Right kidney (tissue), 1 donor: ENCODE results near the gene BRIP1.
"Not testable (repeated sequence)": the region's sequence is repeated elsewhere in the genome, so short reads cannot be mapped to it uniquely, and the experiment has no call there.

Experiments
- DNase-seq: peaks from one replicate; pipeline ENCODE4 v3.0.0-alpha.2; 2016

BRIP1 gene

DNA sequence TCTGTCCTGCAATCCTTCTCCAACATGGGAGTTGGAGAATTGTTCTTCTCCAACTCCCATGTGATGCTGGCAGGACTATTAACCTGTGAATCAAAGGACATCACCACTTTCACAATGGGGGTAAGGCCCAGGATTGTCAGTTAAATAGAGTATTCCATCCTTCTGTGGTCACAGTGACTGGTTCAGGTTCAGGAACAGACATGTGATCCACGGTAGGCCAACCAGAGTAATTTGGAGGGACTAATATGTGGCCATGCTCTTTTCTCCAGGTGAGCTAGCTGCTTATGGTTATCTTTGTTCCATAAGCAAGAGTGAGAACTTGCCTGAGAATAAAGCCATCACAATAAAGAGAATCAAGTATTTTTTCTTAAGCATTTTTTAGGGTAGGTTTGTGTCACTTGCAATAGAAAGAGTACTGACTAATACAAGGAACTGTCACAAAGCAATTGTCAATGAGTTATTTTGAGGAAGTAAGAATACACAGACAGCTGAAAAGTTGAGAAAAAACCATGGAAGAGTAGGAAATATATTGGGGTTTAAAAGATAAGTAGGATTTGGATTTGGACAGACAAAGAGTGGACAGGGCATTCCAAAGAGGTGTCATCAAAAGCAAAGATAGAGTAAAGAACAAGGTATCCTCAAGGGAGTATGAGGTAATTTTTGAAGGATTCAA is 63.4 kb downstream of the BRIP1 start:
- no peak for DNase-seq

DNA sequence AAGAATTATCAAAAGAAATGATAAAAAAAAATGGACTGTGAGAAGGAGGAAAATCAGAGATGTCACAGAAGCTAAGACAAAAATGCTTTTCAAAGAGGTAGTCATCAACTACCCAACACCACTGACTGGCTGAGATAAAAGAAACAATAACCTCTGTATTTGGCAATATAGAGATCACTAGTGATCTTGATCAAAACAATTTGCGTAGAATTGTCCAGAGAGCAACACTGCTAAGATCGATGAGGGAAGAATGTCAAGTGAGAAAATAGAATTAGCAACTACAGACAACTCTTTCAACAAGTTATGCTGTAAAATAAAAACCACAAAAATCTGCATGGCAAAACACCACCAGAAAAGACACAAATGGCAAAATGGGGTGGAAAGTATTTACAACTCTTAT is 66.0 kb downstream of the BRIP1 start:
- DNase-seq = no peak

DNA sequence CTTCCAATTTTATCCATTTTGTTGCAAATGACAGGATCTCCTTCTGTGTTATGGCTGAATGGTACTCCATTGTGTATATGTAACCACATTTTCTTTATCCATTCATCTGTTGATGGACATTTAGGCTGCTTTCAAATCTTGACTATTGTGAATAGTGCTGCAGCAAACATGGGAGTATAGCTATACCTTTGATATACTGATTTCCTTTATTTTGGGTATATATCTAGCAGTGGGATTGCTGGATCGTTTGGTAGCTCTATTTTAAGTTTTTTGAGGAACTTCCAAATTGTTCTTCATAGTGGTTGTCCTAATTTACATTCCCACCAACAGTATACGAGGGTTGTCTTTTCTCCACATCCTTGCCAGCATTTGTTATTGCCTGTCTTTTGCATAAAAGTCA is 67.8 kb downstream of the BRIP1 start:
- no peak for DNase-seq

DNA sequence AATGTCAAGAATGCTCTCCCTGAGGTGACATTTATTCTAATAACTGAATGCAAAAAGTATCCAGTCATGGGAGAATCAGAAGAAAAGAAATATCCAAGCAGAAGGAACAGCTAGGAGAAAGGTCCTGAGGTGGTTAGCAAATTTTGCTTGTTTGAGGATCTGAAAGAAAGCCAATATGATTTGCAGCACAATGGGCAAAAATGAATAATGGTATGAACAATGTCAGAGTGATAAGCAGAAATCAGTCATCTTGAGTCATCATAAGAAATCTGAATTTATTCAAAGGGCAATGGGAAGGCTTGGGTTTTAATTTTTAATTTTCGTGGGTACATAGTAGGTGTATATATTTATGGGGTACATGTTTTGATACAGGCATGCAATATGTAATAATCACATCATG is 68.5 kb downstream of the BRIP1 start:
- no peak for DNase-seq

DNA sequence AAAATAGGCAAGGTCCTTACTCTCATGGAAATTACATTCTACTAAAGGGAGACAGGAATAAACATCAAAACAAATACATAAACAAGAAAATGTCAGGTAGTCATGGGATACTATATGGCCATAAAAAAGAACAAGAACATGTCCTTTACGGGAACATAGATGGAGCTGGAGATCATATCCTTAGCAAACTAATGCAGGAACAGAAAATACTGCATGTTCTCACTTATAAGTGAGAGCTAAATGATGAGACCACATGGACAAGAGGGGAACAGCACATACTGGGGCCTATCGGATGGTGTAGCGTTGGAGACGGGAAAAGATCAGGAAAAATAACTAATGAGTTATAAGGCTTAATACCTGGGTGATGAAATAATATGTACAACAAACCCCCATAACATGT is 69.1 kb downstream of the BRIP1 start:
- no peak for DNase-seq

DNA sequence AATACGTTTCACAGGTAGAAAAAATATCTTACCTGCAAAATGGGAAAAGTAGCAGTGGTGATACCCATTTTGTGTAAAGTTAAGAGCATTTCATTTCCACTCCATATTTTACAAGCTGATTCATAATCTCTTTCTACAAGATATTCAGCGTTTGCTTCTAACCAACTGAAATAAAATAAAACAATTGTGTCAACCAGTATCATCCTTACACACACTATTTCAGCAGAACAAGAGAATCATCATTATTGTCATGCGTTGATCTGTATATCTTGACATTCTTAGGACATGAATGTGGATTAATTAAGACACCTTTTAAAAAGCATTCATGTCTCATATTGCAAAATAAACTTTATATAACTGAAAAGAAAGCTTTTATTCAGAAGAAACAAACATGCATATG is 69.8 kb downstream of the BRIP1 start:
- DNase-seq = no peak

DNA sequence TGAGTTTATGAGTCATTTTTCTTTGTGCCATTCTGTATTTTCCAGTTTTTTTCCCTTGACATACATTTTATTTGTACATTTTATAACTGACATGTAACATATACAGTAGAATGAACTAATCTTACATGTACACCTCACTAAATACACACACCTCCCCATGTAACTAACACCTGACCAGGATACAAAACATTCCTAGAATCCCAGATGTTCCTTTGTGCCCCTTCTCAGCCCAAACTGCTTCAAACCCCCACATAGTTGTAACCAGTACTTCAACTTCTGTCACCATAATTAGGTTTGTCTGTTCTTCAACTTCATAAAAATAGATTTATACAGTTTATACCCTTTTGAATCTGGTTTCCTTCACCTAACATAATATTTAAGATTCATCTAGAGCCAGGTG is 73.5 kb downstream of the BRIP1 start:
- no peak for DNase-seq

DNA sequence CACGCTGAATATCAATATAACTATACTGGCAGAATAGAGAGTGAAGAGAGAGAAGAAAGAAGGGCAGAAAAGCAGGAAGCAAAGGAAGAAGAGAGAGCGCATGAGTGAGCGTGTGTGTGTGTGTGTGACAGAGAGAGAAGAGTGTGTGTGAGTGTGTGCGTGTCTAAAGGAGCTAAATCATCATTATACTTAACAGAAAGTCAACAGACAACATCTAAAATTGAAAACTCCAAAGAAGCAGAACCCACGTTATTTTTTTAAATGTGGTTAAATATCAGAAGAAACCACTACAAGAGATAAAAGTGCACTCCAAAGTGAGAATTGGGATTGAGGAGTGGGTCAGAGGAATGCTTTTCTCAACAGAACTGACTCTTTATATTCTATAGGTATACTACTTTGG is 77.2 kb downstream of the BRIP1 start:
- DNase-seq = no peak

DNA sequence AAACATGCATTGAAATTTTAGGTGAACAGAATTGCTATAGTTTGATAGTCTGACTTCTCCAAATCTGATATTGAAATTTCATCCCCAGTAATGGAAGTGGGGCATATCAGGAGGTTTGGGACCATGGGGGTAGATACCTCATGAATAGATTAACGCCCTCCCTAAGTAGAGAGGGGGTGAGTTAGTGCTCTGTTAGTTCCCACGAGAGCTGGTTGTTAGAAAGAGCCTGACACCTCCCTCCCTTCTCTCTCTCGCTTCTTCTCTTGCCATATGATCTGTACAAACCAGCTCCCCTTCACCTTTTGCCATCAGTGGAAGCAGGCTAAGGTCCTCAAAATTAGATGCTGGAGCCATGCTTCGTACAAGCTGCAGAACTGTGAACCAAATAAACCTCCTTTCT is 78.8 kb downstream of the BRIP1 start:
- DNase-seq = no peak

DNA sequence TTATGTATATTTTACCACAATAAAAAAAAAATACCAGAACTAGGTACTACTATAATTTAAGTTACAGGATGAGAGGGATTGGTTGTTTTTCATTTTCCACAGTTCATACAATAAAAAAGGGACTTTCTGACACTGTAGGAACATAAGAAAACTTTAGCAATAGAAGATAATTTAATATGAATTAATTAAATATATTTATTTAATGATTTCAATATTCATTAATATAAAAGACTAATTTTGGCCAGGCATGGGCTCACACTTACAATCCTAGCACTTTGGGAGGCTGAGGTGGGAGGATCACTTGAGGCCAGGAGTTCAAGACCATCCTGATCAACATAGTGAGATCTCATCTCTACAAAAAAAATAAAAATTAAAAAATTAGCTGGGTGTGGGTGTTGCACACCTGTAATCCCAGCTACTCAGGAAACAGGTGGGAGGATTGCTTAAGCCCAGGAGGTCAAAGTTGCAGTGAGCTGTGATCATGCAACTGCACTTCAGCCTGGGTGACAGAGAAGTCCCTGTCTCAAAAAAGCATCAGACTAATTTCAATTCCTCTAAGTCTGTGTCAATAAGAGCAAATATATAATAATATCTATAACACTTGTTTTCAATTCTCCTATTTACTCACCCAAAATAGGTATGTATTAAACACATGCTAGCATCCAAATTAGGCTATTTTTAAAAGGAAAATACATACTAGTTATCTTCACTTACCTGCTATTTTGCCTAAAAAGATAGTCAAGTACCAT is 79.6 kb downstream of the BRIP1 start:
- DNase-seq = no peak

DNA sequence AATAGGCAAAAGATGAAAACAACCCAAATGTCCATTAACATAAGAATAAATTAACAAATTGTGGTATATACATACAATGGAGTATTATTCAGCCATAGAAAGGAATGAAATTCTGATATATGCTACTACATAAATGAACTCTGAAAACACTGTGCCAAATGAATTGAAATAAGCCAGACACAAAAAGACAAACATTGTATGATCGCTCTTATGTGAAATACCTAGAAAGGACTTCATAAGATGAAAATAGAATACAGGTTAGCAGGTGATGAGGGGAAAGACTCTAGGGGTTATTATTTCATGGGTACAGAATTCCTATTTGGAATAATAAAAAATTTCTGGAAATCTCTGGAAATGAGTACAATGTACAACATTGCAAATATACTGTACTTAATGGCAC is 80.2 kb downstream of the BRIP1 start:
- no peak for DNase-seq

DNA sequence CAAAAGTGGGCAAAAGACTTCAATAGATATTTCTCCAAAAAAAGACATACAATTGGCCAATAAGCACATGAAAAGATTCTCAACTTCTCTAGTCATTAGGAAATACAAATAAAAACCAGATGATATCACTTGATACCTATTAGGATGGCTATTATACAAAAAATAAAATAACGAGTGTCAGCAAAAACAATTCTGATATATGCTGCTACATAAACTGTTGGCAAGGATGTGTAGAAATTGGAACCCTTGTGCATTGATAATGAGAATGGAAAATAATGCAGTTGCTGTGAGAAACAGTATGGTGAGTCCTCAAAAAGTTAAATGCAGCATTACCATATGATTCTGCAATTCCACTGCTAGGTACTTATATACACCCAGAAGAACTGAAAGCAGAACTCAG is 80.6 kb downstream of the BRIP1 start:
- DNase-seq = no peak

DNA sequence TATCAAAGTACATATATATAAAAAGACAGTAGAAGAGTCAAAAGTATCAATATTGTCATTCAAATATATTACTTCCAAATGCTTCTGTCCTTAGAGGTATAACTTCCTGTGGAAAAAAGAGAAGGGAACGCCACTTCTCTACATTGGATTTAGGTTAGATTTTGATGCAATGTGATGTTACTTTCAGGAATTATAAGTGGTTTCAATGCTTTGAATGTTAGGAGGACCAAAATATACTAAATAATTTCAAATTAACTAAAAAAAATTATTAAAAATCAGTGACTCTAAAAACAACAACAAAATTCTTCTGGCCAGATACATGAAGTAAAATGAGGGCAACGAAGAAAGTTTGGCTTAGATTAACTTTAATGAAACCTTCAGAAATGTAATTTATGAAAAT is 88.0 kb downstream of the BRIP1 start:
- DNase-seq = no peak

DNA sequence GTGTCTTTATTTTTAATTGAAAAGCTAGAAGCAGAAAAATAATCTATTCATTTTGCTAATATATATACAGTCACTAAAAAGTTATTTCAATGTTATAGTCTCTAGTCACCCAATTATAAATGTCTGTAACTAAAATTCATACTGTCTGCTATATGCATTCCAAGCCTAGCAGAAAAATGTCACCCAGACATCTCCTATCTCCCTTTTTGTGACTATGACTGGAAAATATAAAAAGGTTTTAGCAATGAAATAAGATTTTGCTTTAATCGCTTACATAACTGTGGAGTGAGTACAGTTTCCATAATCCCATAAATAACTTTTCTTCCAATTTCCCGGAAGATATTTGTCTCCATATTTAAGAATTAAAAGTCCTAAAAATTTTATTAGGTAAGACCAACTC is 88.6 kb downstream of the BRIP1 start:
- no peak for DNase-seq

DNA sequence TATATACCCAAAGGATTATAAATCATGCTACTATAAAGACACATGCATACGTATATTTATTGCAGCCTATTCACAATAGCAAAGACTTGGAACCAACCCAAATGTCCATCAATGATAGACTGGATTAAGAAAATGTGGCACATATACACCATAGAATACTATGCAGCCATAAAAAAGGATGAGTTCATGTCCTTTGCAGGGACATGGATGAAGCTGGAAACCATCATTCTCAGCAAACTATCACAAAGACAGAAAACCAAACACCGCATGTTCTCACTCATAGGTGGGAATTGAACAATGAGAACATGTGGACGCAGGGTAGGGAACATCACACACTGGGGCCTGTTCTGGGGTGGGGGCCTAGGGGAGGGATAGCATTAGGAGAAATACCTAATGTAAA is 89.2 kb downstream of the BRIP1 start:
- DNase-seq = not testable (repeated sequence)

DNA sequence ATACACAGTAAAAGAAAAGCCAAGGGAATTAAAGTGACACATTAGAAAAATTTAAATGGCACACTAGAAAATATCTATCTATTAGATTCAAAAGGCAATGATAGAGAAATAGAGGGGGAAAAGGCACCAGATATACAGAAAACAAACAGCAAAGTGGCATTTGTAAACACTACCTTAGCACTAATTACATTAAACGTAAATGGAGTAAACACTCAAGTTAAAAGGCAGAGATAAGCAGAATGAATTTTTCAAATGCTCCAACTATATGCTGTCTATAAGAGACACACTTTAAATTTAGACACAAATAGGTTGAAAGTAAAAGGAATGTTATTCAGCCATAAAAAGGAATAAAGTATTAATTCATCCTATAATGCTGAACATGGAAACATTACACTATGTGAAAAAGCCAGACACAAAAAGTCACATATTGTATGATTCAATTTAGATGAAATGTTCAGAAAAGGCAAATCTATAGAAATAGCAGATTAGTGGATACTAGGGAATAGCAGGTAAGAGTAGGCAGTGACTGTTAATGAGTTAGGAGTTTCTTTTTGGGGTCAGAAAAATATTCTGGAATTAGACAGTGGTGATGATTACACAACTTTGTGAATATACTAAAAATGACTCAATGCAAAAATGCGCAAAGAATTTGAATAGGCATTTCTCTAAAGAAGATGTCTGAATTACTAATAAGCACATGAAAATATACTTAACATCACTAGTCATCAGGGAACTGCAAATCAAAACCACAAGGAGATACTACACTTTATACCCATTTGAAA is 92.4 kb downstream of the BRIP1 start:
- no peak for DNase-seq

DNA sequence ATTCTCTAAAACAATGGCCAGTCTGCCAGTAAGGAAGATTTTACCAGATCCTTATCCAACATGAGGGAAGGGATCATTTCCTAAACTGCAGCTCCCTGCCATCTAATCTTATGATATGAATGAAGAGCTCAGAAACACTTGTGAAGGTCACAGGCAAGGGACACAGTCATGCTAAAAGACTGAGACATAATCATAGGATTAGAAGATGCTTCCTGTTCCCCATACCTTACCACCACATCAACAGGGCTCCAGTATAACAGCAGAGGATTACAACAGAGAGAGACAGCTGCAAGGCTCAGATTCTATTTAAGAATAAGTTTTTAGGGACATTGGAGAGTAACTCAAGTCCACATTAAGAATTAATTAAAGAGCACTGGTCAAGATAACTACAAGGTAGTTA is 93.3 kb downstream of the BRIP1 start:
- DNase-seq = no peak

DNA sequence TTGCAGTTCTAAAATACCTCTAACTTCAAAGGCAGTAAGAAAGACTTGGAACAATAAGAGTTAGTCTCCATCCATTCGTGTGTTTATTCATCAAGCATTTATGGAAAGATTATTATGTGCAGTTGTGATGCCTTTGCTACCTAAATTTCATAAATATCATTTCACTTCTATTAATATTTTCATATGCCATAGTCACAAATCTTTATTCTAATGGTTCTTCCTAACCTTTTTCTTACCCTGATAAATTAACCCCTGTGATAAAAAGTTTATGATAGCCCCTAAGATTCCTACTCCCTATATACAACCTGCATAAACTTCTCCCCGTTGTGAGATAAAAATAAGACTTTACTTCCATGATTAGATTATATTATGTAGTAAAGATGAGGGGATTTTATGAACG is 94.9 kb downstream of the BRIP1 start:
- DNase-seq = no peak

DNA sequence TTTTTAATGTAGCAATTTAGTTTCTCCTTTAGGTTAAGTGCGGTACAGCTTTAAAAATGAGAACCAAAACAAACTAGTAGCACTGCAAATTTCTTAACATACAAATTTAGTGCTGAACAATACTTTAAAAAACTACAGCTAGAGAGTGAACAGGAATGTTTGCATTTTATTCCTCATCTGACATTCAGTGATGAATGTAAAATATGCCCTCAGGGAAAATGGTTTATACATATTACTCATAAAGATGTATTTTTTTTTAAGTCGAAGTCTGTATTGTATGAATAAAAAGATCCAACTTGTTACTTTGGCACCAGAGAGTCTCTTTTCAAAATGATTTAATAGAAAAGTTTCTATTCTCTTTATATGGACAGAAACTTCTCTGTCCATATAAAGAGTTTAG is 96.8 kb downstream of the BRIP1 start:
- DNase-seq = no peak

DNA sequence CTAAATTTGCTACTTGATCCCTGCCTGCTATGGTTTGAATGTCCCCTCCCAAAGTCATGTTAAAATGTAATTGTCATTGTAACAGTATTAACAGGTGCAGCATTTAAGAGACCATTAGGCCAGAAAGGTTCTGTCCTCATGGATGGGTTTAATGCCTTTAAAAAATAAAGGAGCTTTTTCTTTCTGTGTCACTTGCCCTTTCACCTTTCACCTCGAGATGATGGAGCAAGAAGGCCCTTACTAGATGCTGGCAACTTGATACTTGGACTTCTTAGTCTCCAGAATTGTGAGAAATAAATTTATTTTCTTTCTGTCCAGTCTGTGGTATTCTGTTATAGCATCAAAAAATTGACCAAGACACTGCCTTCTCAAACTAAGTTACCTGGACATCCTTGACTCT is 98.5 kb downstream of the BRIP1 start:
- no peak for DNase-seq

DNA sequence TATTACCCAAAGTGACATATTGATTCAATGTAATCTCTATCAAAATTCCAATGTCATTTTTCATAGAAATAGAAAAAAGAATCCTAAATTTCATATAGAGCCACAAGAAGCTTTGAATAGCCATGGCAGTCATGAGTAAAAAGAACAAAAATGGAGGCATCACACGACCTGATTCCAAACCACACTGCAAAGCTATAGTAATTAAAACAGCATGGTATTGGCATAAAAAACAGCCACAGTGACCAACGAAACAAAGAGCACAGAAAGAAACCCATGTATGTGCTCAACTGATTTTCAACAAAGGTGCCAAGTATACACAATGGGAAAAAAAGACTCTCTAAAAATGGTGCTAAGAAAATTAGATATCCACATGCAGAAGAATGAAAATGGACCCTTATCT is 101.5 kb downstream of the BRIP1 start:
- DNase-seq = no peak

DNA sequence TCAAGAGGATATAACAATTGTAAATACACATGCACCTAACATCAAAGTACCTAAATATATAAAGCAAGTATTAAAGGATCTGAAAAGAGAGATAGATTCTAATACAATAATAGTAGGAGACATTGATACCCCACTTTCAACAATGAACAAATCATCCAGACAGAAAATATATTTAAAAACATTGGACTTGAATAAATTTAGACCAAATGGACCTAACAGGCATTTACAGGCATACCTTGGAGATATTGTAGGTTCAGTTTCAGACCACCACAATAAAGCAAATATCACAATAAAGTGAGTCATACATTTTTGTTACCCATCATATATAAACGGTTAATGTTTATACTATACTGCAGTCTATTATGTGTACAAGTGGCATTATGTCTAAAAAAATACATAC is 104.0 kb downstream of the BRIP1 start:
- no peak for DNase-seq

DNA sequence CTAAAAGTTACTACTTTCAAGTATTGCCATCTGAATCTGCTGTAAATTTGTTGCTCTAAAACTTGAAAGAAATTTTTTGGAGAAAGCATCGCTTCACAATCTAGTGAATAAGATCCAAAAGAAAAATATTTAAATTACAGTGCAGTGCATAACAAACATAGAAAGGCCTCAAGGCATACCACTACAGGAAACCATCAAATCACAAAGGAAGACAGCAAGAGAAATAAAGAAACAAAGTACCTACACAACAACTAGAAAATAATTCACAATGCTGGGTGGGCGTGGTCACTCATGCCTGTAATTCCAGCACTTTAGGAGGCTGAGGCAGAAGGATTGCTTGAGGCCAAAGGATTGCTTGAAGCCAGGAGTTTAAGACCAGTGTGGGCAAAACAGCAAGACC is 104.9 kb downstream of the BRIP1 start:
- no peak for DNase-seq

DNA sequence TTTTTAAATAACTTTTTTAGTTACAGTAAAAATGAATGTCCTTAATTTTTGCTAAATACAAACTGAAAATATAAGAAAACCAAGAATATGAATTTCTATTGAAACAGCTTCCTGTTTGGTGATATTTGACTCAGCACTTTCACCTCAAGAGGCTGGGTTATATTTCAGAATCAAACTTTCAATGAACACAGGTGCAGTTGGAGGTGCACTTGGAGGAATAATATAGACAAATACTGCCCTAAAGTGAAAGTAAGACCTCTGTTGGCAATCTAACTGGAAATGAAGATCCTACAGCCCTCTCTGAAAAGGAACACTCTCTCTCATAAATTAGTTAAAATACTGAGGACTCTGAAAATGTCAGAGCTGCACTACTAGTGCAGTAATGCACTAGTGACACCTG is 106.2 kb downstream of the BRIP1 start:
- no peak for DNase-seq
